PC-9 (cell line): ENCODE results near the gene SERPINI1. TPM values are rescaled to one million over a fixed set of nuclear protein-coding genes. Genes with fewer than 3 reads are reported as not detected.
A peak's percentile ranks its signal among the peaks of the same experiment; 100 is the strongest.

Source experiments
- BruUV-seq: library from RNA; stranded (reverse); fragments of 400-500 nt; replicated peaks from 2 replicates; lab custom pipeline; 2021; lab: Mats Ljungman, UMichigan
- CTCF ChIA-PET: fragments of 300-600 bp; sonication (Branson Sonifier 250); formaldehyde crosslinking; loops from one replicate; lab custom pipeline; 2022; ENCODE audit warnings: antibody characterized with exemption; lab: Charles Lee
- POLR2A ChIA-PET: fragments of 300-600 bp; sonication (Branson Sonifier 250); formaldehyde crosslinking; loops from one replicate; lab custom pipeline; 2022; ENCODE audit warnings: antibody characterized with exemption; ENCODE audit not compliant: unreplicated experiment; lab: Charles Lee
- DNase-seq, 2 experiments: peaks; one replicate each; pipeline versions ENCODE4 v3.0.0 to v3.0.0-alpha.2; 2015 to 2022; ENCODE audit warnings: mixed read lengths in 1 of 2
- H2AFZ ChIP-seq: fragments of 200-600 bp; sonication (generic); 2 replicates; pipeline ENCODE4 v1.8.1; 2017; ENCODE audit warnings: antibody characterized with exemption
- H3F3A ChIP-seq: fragments of 200-600 bp; sonication (generic); 2 replicates; pipeline ENCODE4 v1.8.1; 2017; ENCODE audit warnings: antibody characterized with exemption, mild to moderate bottlenecking, low read depth; ENCODE audit not compliant: insufficient read depth
- H3K27ac ChIP-seq: fragments of 200-600 bp; sonication (generic); 2 replicates; pipeline ENCODE4 v1.6.1; 2016; ENCODE audit warnings: mixed run types
- H3K27me3 ChIP-seq: fragments of 200-600 bp; sonication (generic); 2 replicates; pipeline ENCODE4 v1.6.1; 2016; ENCODE audit warnings: low read depth, mixed run types; ENCODE audit not compliant: insufficient read depth
- H3K36me3 ChIP-seq: fragments of 200-600 bp; sonication (generic); 2 replicates; pipeline ENCODE4 v1.6.1; 2016; ENCODE audit warnings: low read depth, mixed run types
- H3K4me1 ChIP-seq: fragments of 200-600 bp; sonication (generic); replicated peaks from 2 replicates; pipeline ENCODE4 v1.6.1; 2016; ENCODE audit warnings: mixed run types; ENCODE audit not compliant: insufficient read depth
- H3K4me2 ChIP-seq: fragments of 200-600 bp; sonication (generic); 2 replicates; pipeline ENCODE4 v1.6.1; 2017; ENCODE audit warnings: mixed run types
- H3K4me3 ChIP-seq: fragments of 200-600 bp; sonication (generic); 2 replicates; pipeline ENCODE4 v1.6.1; 2016; ENCODE audit warnings: mixed run types
- H3K79me2 ChIP-seq: fragments of 200-600 bp; sonication (generic); 2 replicates; pipeline ENCODE4 v1.6.1; 2017; ENCODE audit warnings: low read depth, mixed run types
- H3K9me2 ChIP-seq: fragments of 200-600 bp; sonication (generic); 2 replicates; pipeline ENCODE4 v1.8.1; 2017; ENCODE audit warnings: mild to moderate bottlenecking; ENCODE audit not compliant: insufficient read depth
- H3K9me3 ChIP-seq: fragments of 200-600 bp; sonication (generic); 2 replicates; pipeline ENCODE4 v1.8.1; 2016; ENCODE audit warnings: low read depth; ENCODE audit not compliant: insufficient read depth
- H4K20me1 ChIP-seq: fragments of 200-600 bp; sonication (generic); 2 replicates; pipeline ENCODE4 v1.8.1; 2017; ENCODE audit not compliant: insufficient read depth
- CTCF ChIP-seq: fragments of 200-600 bp; sonication (generic); conservative IDR thresholded peaks from 2 replicates; pipeline ENCODE4 v1.6.1; 2017; ENCODE audit warnings: mixed run types, antibody characterized with exemption, mild to moderate bottlenecking, moderate library complexity
- EZH2 ChIP-seq: fragments of 200-600 bp; sonication (generic); IDR thresholded peaks from 2 replicates; pipeline ENCODE4 v1.8.0; 2017; ENCODE audit warnings: antibody characterized with exemption, low read depth
- intact Hi-C: fragments of 100-400 bp; cut with micrococcal nuclease; formaldehyde crosslinking; loops from one replicate; pipeline ENCODE4 v1.10.0; 2022; ENCODE audit not compliant: unreplicated experiment
- total RNA-seq: library from RNA; stranded (reverse); gene quantifications from 2 replicates; pipeline ENCODE4 v1.2.3, GENCODE V29; 2021

SERPINI1 gene
- total RNA-seq, 1 experiment from 2014 or later, result 2.4 TPM

GRCh38 chr3:167731393-167731792 is 4.1 kb upstream of the SERPINI1 start:
- no peaks in the 10 kb centered on the region for H3K9me2 ChIP-seq
- H4K20me1 ChIP-seq, result peaks cover 59% of the 10 kb centered on the region
- H3K79me2 ChIP-seq, result peaks cover 80% of the 10 kb centered on the region
- no peaks in the 10 kb centered on the region for H3K9me3 ChIP-seq
- CTCF ChIA-PET, result no interaction called here
- peaks cover 19% of the 10 kb centered on the region for H3K4me1 ChIP-seq
- H3K27me3 ChIP-seq, result no peaks in the 10 kb centered on the region
- H3K4me3 ChIP-seq, result no peak overlapping the region
- intact Hi-C loops, result loop anchor here (5.0 kb wide), 1 partner anchor 324 kb away; no protein-coding TSS in a partner anchor
- POLR2A ChIA-PET, result no interaction called here
- TF ChIP-seq CTCF (no peak), EZH2 (no peak)
- peaks cover 11% of the 10 kb centered on the region; the same call in 1 of the 2 replicates for H3F3A ChIP-seq
- BruUV-seq, result no TSS peak
- H2AFZ ChIP-seq, result no peak overlapping the region
- 0 out of 2 replicates have a peak, but pooled peaks cover 8% of the 10 kb centered on the region for H3K36me3 ChIP-seq
- no peak overlapping the region for H3K27ac ChIP-seq
- DNase-seq, result no peak
- H3K4me2 ChIP-seq, result no peak overlapping the region

GRCh38 chr3:167732313-167733065 is 3.0 kb upstream of the SERPINI1 start:
- H3F3A ChIP-seq, result peaks cover 11% of the 10 kb centered on the region; the same call in 1 of the 2 replicates
- peak overlapping the region; percentile 87; the same call in 1 of the 2 replicates for H3K4me3 ChIP-seq
- H3K27ac ChIP-seq, result no peak overlapping the region
- no peak overlapping the region for H2AFZ ChIP-seq
- DNase-seq, result no peak
- no peaks in the 10 kb centered on the region for H3K9me3 ChIP-seq
- ChIA-PET POLR2A (no interaction called here), CTCF (interaction anchor here (0.6 to 0.7 kb wide), 2 partner anchors 47 to 350 kb away, joined by 3 read pairs; no protein-coding TSS in a partner anchor)
- H3K4me2 ChIP-seq, result peak overlapping the region; percentile 79
- no peaks in the 10 kb centered on the region for H3K9me2 ChIP-seq
- BruUV-seq, result no TSS peak
- H3K79me2 ChIP-seq, result peaks cover 69% of the 10 kb centered on the region
- intact Hi-C loops, result loop anchor here (5.0 kb wide), 1 partner anchor 325 kb away; no protein-coding TSS in a partner anchor
- peaks cover 29% of the 10 kb centered on the region for H3K4me1 ChIP-seq
- H3K27me3 ChIP-seq, result no peaks in the 10 kb centered on the region
- H4K20me1 ChIP-seq, result peaks cover 48% of the 10 kb centered on the region
- TF ChIP-seq EZH2 (no peak), CTCF (no peak)
- H3K36me3 ChIP-seq, result 0 out of 2 replicates have a peak, but pooled peaks cover 8% of the 10 kb centered on the region

- Histone ChIP-seq H3K27ac (peak overlapping the region; percentile 70), H2AFZ (peak overlapping the region; percentile 74), H3K9me2 (no peaks in the 10 kb centered on the region), H3K9me3 (no peaks in the 10 kb centered on the region), H3K79me2 (peaks cover 53% of the 10 kb centered on the region), H3K4me2 (peak overlapping the region; percentile 79), H3K27me3 (no peaks in the 10 kb centered on the region), H4K20me1 (peaks cover 34% of the 10 kb centered on the region), H3K4me3 (peak overlapping the region; percentile 87), H3F3A (peaks cover 11% of the 10 kb centered on the region; the same call in 1 of the 2 replicates), H3K36me3 (0 out of 2 replicates have a peak, but pooled peaks cover 8% of the 10 kb centered on the region), H3K4me1 (peaks cover 29% of the 10 kb centered on the region)
- BruUV-seq, result TSS peak; percentile 54
- TF ChIP-seq EZH2 (no peak), CTCF (no peak)
- no peak for DNase-seq
- ChIA-PET CTCF (no interaction called here), POLR2A (no interaction called here)
- intact Hi-C loops, result loop anchor here (5.0 kb wide), 1 partner anchor 327 kb away; no protein-coding TSS in a partner anchor
Measured at GRCh38 chr3:167733961-167734497, 1.5 kb upstream of the SERPINI1 start.
